Calu3 (cell line): Measurements from ENCODE around the gene RCSD1. TPM values are rescaled to one million over a fixed set of nuclear protein-coding genes. Genes with fewer than 3 reads are reported as not detected.

Experiments
- BruUV-seq: library from RNA; stranded (reverse); fragments of 400-500 nt; replicated peaks from 2 replicates; lab custom pipeline; 2021; lab: Mats Ljungman, UMichigan
- CTCF ChIA-PET: fragments of 300-600 bp; sonication (Branson Sonifier 250); formaldehyde crosslinking; loops from one replicate; lab custom pipeline; 2022; ENCODE audit warnings: antibody characterized with exemption; lab: Charles Lee
- DNase-seq: peaks from one replicate; pipeline ENCODE4 v3.0.0; 2022
- H3K27ac Mint-ChIP-seq: one replicate; pipeline ENCODE4 v1.8.0; 2022; ENCODE audit warnings: mixed read lengths; ENCODE audit not compliant: unreplicated experiment
- H3K27me3 Mint-ChIP-seq: one replicate; pipeline ENCODE4 v1.8.0; 2022; ENCODE audit warnings: mixed read lengths; ENCODE audit not compliant: unreplicated experiment
- H3K36me3 Mint-ChIP-seq: one replicate; pipeline ENCODE4 v1.8.0; 2022; ENCODE audit warnings: mild to moderate bottlenecking, moderate library complexity, mixed read lengths; ENCODE audit not compliant: insufficient read depth, unreplicated experiment
- H3K4me1 Mint-ChIP-seq: one replicate; pipeline ENCODE4 v1.8.0; 2022; ENCODE audit warnings: mild to moderate bottlenecking, low read depth, mixed read lengths; ENCODE audit not compliant: unreplicated experiment
- H3K4me3 Mint-ChIP-seq: one replicate; pipeline ENCODE4 v1.8.0; 2022; ENCODE audit warnings: mild to moderate bottlenecking, low read depth, moderate library complexity, mixed read lengths; ENCODE audit not compliant: unreplicated experiment
- H3K9me3 Mint-ChIP-seq: one replicate; pipeline ENCODE4 v1.8.0; 2022; ENCODE audit warnings: low read depth, mixed read lengths; ENCODE audit not compliant: unreplicated experiment
- CTCF ChIP-seq: fragments of 200-600 bp; IDR thresholded peaks from one replicate; pipeline ENCODE4 v1.8.0; 2022; ENCODE audit warnings: antibody characterized with exemption; ENCODE audit not compliant: unreplicated experiment
- intact Hi-C: fragments of 100-400 bp; cut with micrococcal nuclease; formaldehyde crosslinking; loops from one replicate; pipeline ENCODE4 v1.10.0; 2022; ENCODE audit not compliant: unreplicated experiment
- total RNA-seq: library from RNA; stranded (reverse); gene quantifications from 2 replicates; pipeline ENCODE4 v1.2.3, GENCODE V29; 2022

The RCSD1 gene
- total RNA-seq, 1 experiment from 2014 or later, result not detected

- H3K4me3 Mint-ChIP-seq, result no peak overlapping the region
- peaks cover 55% of the 10 kb centered on the region for H3K27me3 Mint-ChIP-seq
- BruUV-seq, result no TSS peak
- intact Hi-C loops, result no loop called here
- no peak for TF ChIP-seq CTCF
- CTCF ChIA-PET, result no interaction called here
- H3K36me3 Mint-ChIP-seq, result no peaks in the 10 kb centered on the region
- H3K27ac Mint-ChIP-seq, result no peak overlapping the region
- no peak for DNase-seq
- no peaks in the 10 kb centered on the region for H3K4me1 Mint-ChIP-seq
- H3K9me3 Mint-ChIP-seq, result no peaks in the 10 kb centered on the region
Measured at GRCh38 chr1:167593860-167594259, 36.2 kb upstream of the RCSD1 start.

- Mint-ChIP-seq H3K4me1 (no peaks in the 10 kb centered on the region), H3K36me3 (no peaks in the 10 kb centered on the region), H3K9me3 (no peaks in the 10 kb centered on the region), H3K4me3 (no peak overlapping the region), H3K27me3 (peaks cover 53% of the 10 kb centered on the region), H3K27ac (no peak overlapping the region)
- CTCF ChIA-PET, result no interaction called here
- DNase-seq, result no peak
- no peak for TF ChIP-seq CTCF
- no TSS peak for BruUV-seq
- intact Hi-C loops, result no loop called here
Measured at GRCh38 chr1:167594822-167595221, 35.2 kb upstream of the RCSD1 start.

GRCh38 chr1:167599957-167600581 is 30.0 kb upstream of the RCSD1 start:
- Mint-ChIP-seq H3K4me3 (no peak overlapping the region), H3K27ac (no peak overlapping the region), H3K27me3 (peaks cover 44% of the 10 kb centered on the region), H3K36me3 (no peaks in the 10 kb centered on the region), H3K4me1 (no peaks in the 10 kb centered on the region), H3K9me3 (no peaks in the 10 kb centered on the region)
- DNase-seq, result no peak
- CTCF ChIA-PET, result interaction anchor here (0.7 to 1.5 kb wide), 5 partner anchors 28 to 482 kb away, joined by 3 to 5 read pairs (median 4); no protein-coding TSS in a partner anchor
- intact Hi-C loops, result loop anchor here (1.0 kb wide), 1 partner anchor 88 kb away; no protein-coding TSS in a partner anchor
- BruUV-seq, result no TSS peak
- no peak for TF ChIP-seq CTCF

GRCh38 chr1:167601442-167602383 is 28.3 kb upstream of the RCSD1 start:
- TF ChIP-seq CTCF, result no peak
- Mint-ChIP-seq H3K4me1 (no peaks in the 10 kb centered on the region), H3K27ac (no peak overlapping the region), H3K36me3 (no peaks in the 10 kb centered on the region), H3K4me3 (no peak overlapping the region), H3K9me3 (no peaks in the 10 kb centered on the region), H3K27me3 (peaks cover 32% of the 10 kb centered on the region)
- CTCF ChIA-PET, result interaction anchor here (0.5 to 1.2 kb wide), 2 partner anchors 26 to 154 kb away, joined by 3 to 4 read pairs; no protein-coding TSS in a partner anchor
- no peak for DNase-seq
- intact Hi-C loops, result no loop called here
- no TSS peak for BruUV-seq
